K562 (cell line): ENCODE data around the gene INHA. TPM values are rescaled to one million over a fixed set of nuclear protein-coding genes. Genes with fewer than 3 reads are reported as not detected.
A peak's percentile ranks its signal among the peaks of the same experiment; 100 is the strongest.

Experiments used
- BDP1 ChIP-seq: IDR thresholded peaks from 3 replicates; pipeline ENCODE4 v1.6.1; 2011; ENCODE audit not compliant: insufficient read length, insufficient read depth
- CBX5 ChIP-seq: IDR thresholded peaks from 2 replicates; pipeline ENCODE4 v1.6.1; 2014; ENCODE audit warnings: low read depth, borderline replicate concordance
- CCNT2 ChIP-seq: IDR thresholded peaks from 2 replicates; pipeline ENCODE4 v1.6.1; 2011; ENCODE audit warnings: borderline replicate concordance, low read depth, mild to moderate bottlenecking, moderate library complexity, mixed read lengths, low read length; ENCODE audit not compliant: insufficient read length; ENCODE audit errors: extremely low read depth
- CEBPB ChIP-seq: fragments of 450-650 bp; IDR thresholded peaks from 2 replicates; pipeline ENCODE4 v1.6.1; 2016; ENCODE audit warnings: missing genetic modification characterization, missing compliant biosample characterization
- CREBBP ChIP-seq: IDR thresholded peaks from one replicate; pipeline ENCODE4 v1.6.1; 2012; ENCODE audit warnings: low read depth, mild to moderate bottlenecking, control low read depth, inconsistent platforms, low read length
- ETV5 ChIP-seq: sonication (generic); formaldehyde crosslinking; IDR thresholded peaks from 2 replicates; pipeline ENCODE4 v1.4.0; 2020; ENCODE audit warnings: low read depth, mild to moderate bottlenecking, missing genetic modification reagents
- FOSL1 ChIP-seq: fragments of 200-800 bp; sonication (Bioruptor generic); conservative IDR thresholded peaks from 2 replicates; pipeline ENCODE4 v1.6.1; 2016; ENCODE audit warnings: missing genetic modification characterization, missing compliant biosample characterization
- HEY1 ChIP-seq: fragments of 250-450 bp; sonication (Bioruptor Pico); IDR thresholded peaks from 2 replicates; pipeline ENCODE4 v1.5.0; 2020; ENCODE audit warnings: mild to moderate bottlenecking, moderate library complexity, borderline replicate concordance
- HMGN3 ChIP-seq: IDR thresholded peaks from 2 replicates; pipeline ENCODE4 v1.6.1; 2011; ENCODE audit warnings: borderline replicate concordance, low read depth, mild to moderate bottlenecking, mixed read lengths, low read length; ENCODE audit not compliant: insufficient read length; ENCODE audit errors: extremely low read depth
- NR2C2 ChIP-seq, 2 experiments: fragments of 200-800 bp in 1 of 2; sonication (Bioruptor generic) in 1 of 2; sonication (generic) in 1 of 2; formaldehyde crosslinking in 1 of 2; IDR thresholded peaks; 2 replicates each; pipeline versions ENCODE4 v1.6.1 to v1.8.0; 2016 to 2022; ENCODE audit warnings: mild to moderate bottlenecking in 1 of 2, missing compliant biosample characterization in 1 of 2, missing genetic modification characterization in 1 of 2, missing genetic modification reagents in 1 of 2
- NR3C1 ChIP-seq: sonication (generic); formaldehyde crosslinking; IDR thresholded peaks from 2 replicates; pipeline ENCODE4 v1.8.1; 2022; ENCODE audit warnings: missing genetic modification reagents
- NUFIP1 ChIP-seq: fragments of 450-650 bp; IDR thresholded peaks from 2 replicates; pipeline ENCODE4 v1.6.1; 2018; ENCODE audit not compliant: partially characterized antibody
- POLR3G ChIP-seq: IDR thresholded peaks from 2 replicates; pipeline ENCODE4 v1.6.1; 2011; ENCODE audit not compliant: insufficient read length, insufficient replicate concordance; ENCODE audit errors: extremely low read depth
- RUNX1 ChIP-seq: sonication (generic); IDR thresholded peaks from 2 replicates; pipeline ENCODE4 v1.6.1; 2016; ENCODE audit warnings: antibody characterized with exemption, low read depth
- SIRT6 ChIP-seq: IDR thresholded peaks from one replicate; pipeline ENCODE4 v1.6.1; 2012; ENCODE audit warnings: low read depth, mild to moderate bottlenecking, control low read depth, inconsistent platforms, low read length, moderate library complexity
- SMAD3 ChIP-seq: fragments of 450-650 bp; formaldehyde crosslinking; conservative IDR thresholded peaks from 2 replicates; pipeline ENCODE4 v1.4.0; 2020; ENCODE audit warnings: mild to moderate bottlenecking
- SMARCA4 ChIP-seq: fragments of 450-650 bp; IDR thresholded peaks from 2 replicates; pipeline ENCODE4 v1.6.1; 2016
- SOX6 ChIP-seq: fragments of 450-650 bp; IDR thresholded peaks from 2 replicates; pipeline ENCODE4 v1.6.1; 2014; ENCODE audit warnings: mild to moderate bottlenecking
- SRSF3 ChIP-seq: fragments of 200-400 bp; formaldehyde crosslinking; IDR thresholded peaks from 2 replicates; pipeline ENCODE4 v1.6.1; 2016; ENCODE audit warnings: mild to moderate bottlenecking, low read length, moderate library complexity; ENCODE audit not compliant: insufficient read depth
- TCF7L2 ChIP-seq: fragments of 150-350 bp; IDR thresholded peaks from 2 replicates; pipeline ENCODE4 v1.6.1; 2016; ENCODE audit warnings: low read depth, mild to moderate bottlenecking, low read length, moderate library complexity
- ZFP30 ChIP-seq: fragments of 250-450 bp; sonication (Bioruptor Pico); IDR thresholded peaks from 2 replicates; pipeline ENCODE4 v1.8.0; 2022; ENCODE audit warnings: moderate library complexity, mild to moderate bottlenecking, inconsistent platforms, borderline replicate concordance
- ZNF263 ChIP-seq: sonication (generic); formaldehyde crosslinking; IDR thresholded peaks from 2 replicates; pipeline ENCODE4 v1.8.0; 2022; ENCODE audit warnings: mild to moderate bottlenecking, missing genetic modification reagents, borderline replicate concordance
- ZNF354B ChIP-seq: fragments of 250-450 bp; sonication (Bioruptor Pico); IDR thresholded peaks from 2 replicates; pipeline ENCODE4 v1.4.0; 2020
- ZNF384 ChIP-seq: IDR thresholded peaks from 2 replicates; pipeline ENCODE4 v1.6.1; 2012; ENCODE audit warnings: low read depth, low read length, improper control_type of control experiment
- ZNF395 ChIP-seq: fragments of 200-800 bp; sonication (Bioruptor generic); IDR thresholded peaks from 2 replicates; pipeline ENCODE4 v1.6.1; 2017; ENCODE audit warnings: missing genetic modification characterization, missing compliant biosample characterization
- polyA plus RNA-seq, 8 experiments: library from polyadenylated mRNA; depleted of rRNA in 4 of 8; stranded (reverse) in 5 of 8; unstranded in 3 of 8; fragments of >200 nt; fragmentation: Nextera tagmentation in 2 of 8; fragmentation: Illumina TruSeq in 1 of 8; extraction: Ambion mirVana in 2 of 8; extraction: Trizol in 1 of 8; gene quantifications; 2 replicates each; pipeline versions ENCODE4 v1.2.1 to v1.2.3, GENCODE V29; 2011 to 2014; ENCODE audit warnings: inconsistent platforms in 1 of 8, missing spikeins in 1 of 8
- total RNA-seq, 7 experiments: library from RNA; depleted of rRNA in 6 of 7; stranded (reverse); fragments of >200 nt in 6 of 7; fragmentation: Illumina TruSeq in 2 of 7; extraction: Trizol in 2 of 7; gene quantifications; 2 replicates each; pipeline versions ENCODE4 v1.2.1 to v1.2.3, GENCODE V29; 2011 to 2021; ENCODE audit warnings: low replicate concordance in 1 of 7
- TF ChIP-seq, protein P1 (sequence below): conservative IDR thresholded peaks from 2 replicates; pipeline ENCODE4 v1.6.1; 2011; ENCODE audit warnings: low read depth, mild to moderate bottlenecking, low read length; ENCODE audit not compliant: control insufficient read depth
- TF ChIP-seq, protein P2 (sequence below): fragments of 450-650 bp; formaldehyde crosslinking; IDR thresholded peaks from 2 replicates; pipeline ENCODE4 v1.4.0; 2020; ENCODE audit warnings: mild to moderate bottlenecking, moderate library complexity

INHA gene
- total and polyA plus RNA-seq, 9 of the 15 experiments (the other 6 are each of a cell fraction or from before 2014, with no cell fraction given), result 0.07 to 1.9 (median 0.40) TPM

GRCh38 chr2:219541611-219542180 lies 30.4 kb upstream of the INHA start (continued):
- TF ChIP-seq CCNT2 (peak; percentile 45), RUNX1 (no peak), SRSF3 (no peak), ETV5 (CRISPR knock-in tag) (no peak), FOSL1 (tag) (no peak), ZNF354B (CRISPR knock-in tag) (no peak), BDP1 (no peak), NUFIP1 (no peak), NR3C1 (CRISPR knock-in tag) (no peak), HMGN3 (peak; percentile 50), CEBPB (tag) (no peak), ZNF263 (CRISPR knock-in tag) (no peak), CREBBP (no peak), SOX6 (no peak), SIRT6 (no peak), HEY1 (CRISPR knock-in tag) (no peak), NR2C2 (CRISPR knock-in tag; IDR thresholded peaks at IDR 0.05) (peak; percentile 50; the same call in 1 of the 2 replicates), NR2C2 (tag; IDR thresholded peaks at IDR 0.05) (no peak), SMARCA4 (no peak), ZFP30 (CRISPR knock-in tag) (no peak), ZNF395 (CRISPR knock-in tag) (no peak), POLR3G (no peak), CBX5 (0 out of 2 replicates have a peak, but pooled peaks have one; percentile 39), TCF7L2 (no peak), ZNF384 (no peak), SMAD3 (no peak)
- TF ChIP-seq, protein P1, sequence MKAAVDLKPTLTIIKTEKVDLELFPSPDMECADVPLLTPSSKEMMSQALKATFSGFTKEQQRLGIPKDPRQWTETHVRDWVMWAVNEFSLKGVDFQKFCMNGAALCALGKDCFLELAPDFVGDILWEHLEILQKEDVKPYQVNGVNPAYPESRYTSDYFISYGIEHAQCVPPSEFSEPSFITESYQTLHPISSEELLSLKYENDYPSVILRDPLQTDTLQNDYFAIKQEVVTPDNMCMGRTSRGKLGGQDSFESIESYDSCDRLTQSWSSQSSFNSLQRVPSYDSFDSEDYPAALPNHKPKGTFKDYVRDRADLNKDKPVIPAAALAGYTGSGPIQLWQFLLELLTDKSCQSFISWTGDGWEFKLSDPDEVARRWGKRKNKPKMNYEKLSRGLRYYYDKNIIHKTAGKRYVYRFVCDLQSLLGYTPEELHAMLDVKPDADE, result peak; percentile 72; the same call in 1 of the 2 replicates
- TF ChIP-seq, protein P2, sequence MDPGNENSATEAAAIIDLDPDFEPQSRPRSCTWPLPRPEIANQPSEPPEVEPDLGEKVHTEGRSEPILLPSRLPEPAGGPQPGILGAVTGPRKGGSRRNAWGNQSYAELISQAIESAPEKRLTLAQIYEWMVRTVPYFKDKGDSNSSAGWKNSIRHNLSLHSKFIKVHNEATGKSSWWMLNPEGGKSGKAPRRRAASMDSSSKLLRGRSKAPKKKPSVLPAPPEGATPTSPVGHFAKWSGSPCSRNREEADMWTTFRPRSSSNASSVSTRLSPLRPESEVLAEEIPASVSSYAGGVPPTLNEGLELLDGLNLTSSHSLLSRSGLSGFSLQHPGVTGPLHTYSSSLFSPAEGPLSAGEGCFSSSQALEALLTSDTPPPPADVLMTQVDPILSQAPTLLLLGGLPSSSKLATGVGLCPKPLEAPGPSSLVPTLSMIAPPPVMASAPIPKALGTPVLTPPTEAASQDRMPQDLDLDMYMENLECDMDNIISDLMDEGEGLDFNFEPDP (CRISPR knock-in tag), result no peak
